GM12872 (cell line): ENCODE measurements around the gene UBE2E2.

Source experiments
- TF ChIP-seq, protein P1 (sequence below): IDR thresholded peaks from 3 replicates; pipeline ENCODE4 v1.5.1; 2011; ENCODE audit warnings: low read depth, mild to moderate bottlenecking, low read length, moderate library complexity; ENCODE audit not compliant: insufficient read depth

The UBE2E2 gene

DNA sequence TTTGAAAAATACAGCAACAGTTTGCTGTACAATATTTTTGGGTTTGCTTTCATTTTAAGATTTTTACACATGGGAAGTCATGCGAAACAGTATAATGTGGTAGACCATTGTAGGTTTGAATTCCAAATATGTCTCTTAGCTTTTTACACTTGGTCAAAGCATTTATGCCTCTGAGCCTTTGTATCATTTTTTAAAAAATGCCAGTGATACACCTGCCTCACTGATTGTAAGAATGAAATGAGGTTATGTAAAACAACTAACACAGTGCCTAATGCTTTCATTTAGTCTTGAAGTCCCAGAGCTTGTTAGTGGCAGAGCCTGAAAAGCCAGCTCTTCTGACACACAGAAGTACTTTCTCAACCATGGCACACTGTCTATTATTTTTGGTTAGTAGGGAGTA, 202.0 kb downstream of the UBE2E2 start:
- TF ChIP-seq, protein P1, sequence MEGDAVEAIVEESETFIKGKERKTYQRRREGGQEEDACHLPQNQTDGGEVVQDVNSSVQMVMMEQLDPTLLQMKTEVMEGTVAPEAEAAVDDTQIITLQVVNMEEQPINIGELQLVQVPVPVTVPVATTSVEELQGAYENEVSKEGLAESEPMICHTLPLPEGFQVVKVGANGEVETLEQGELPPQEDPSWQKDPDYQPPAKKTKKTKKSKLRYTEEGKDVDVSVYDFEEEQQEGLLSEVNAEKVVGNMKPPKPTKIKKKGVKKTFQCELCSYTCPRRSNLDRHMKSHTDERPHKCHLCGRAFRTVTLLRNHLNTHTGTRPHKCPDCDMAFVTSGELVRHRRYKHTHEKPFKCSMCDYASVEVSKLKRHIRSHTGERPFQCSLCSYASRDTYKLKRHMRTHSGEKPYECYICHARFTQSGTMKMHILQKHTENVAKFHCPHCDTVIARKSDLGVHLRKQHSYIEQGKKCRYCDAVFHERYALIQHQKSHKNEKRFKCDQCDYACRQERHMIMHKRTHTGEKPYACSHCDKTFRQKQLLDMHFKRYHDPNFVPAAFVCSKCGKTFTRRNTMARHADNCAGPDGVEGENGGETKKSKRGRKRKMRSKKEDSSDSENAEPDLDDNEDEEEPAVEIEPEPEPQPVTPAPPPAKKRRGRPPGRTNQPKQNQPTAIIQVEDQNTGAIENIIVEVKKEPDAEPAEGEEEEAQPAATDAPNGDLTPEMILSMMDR: no peak

DNA sequence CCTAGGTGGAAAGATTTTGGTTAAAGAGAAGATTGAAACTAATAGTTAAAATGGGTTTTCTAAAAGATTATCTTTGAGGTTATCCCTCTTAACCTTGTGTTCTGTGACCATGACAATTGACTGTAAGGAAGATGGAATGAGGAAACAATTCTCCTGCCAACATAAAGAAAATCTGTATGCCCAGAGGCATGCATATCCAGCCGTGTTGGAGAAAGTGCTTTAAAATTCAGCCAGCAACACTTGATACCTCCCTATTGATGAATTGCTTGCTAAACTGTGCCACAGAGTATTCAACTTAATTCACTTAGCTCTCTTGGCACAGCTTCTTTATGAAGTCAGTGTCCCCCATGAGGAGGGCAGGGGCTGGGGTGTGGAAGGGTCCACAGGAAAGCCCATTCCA, 203.5 kb downstream of the UBE2E2 start:
- TF ChIP-seq, protein P1: no peak

DNA sequence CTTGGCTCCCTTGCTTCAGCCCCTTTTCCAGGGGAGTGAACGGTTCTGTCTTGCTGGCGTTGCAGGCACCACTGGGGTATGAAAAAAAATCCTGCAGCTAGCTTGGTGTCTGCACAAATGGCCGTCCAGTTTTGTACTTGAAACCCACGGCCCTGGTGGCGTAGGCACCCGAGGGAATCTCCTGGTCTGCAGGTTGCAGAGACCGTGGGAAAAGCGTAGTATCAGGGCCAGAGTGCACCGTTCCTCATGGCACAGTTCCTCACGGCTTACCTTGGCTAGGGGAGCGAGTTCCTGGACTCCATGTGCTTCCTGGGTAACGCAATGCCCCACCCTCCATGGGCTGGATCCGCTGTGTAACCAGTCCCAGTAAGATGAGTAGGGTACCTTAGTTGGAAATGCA, 214.9 kb downstream of the UBE2E2 start:
- TF ChIP-seq, protein P1: no peak

DNA sequence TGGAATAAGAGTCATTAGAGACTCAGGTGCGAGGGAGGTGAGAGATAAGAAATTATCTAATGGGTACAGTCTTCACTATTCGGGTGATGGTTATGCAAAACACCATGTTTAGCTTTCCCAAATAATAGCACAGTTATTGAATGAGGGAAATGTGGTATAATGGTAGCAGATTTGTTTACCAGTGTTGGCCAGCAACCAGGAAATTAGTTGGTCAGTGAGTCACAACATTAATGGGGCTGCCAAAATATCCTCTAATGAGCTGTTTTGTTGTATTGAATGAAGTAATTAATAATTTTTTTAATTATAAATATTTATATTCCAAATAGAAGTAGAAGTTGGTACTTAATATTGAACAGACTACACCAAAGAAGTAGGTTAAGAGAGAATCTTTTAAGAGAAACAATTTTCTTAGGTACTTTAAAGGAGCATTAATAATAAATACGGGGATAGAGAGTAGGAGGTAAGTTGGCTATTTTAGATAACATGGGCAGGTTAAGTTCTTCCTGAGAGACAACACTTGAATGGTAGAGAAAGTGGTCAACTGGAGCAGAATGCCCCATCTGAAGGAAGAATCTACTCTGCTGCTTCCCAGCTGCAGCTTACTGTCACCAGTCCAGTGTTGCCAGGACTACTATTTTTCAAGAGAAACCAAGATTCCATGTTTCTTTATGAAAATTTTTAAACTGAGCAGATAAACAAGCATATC, 218.8 kb downstream of the UBE2E2 start:
- TF ChIP-seq, protein P1: no peak

DNA sequence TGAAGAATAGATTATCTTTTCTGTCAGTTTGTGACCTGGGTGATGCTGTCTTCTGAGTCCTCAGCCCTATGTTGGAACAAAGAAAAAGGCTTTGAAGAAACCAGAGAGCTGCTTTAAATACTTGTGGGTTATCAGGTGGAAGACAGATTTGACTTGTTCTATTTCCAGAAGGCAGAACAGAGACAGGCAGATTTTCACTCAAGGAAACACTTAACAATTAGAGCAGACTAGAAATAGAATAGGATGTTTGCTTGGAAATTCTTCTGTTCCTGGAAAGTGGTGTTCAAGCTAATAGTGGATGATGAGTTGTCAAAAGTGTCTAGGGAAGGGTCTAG, 219.4 kb downstream of the UBE2E2 start:
- TF ChIP-seq, protein P1: no peak

DNA sequence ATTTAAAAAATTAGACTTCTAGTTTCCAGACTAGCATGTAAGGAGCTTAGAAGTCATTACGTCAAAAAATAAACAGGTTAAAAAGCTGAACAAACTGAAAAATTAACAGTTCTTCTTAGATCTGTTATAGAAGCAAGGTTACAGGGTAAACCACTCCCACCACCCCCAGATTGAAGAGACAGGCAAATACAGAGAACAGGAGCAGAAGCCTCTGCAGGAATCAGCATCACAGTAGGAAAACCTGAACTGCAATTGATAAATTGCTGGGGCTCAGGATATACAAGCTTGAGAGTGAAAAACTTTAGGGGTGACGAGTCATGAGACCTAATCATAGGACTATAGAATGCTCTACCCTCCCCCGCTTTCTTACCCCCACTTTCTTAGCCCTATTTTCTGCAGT, 222.3 kb downstream of the UBE2E2 start:
- TF ChIP-seq, protein P1: no peak

DNA sequence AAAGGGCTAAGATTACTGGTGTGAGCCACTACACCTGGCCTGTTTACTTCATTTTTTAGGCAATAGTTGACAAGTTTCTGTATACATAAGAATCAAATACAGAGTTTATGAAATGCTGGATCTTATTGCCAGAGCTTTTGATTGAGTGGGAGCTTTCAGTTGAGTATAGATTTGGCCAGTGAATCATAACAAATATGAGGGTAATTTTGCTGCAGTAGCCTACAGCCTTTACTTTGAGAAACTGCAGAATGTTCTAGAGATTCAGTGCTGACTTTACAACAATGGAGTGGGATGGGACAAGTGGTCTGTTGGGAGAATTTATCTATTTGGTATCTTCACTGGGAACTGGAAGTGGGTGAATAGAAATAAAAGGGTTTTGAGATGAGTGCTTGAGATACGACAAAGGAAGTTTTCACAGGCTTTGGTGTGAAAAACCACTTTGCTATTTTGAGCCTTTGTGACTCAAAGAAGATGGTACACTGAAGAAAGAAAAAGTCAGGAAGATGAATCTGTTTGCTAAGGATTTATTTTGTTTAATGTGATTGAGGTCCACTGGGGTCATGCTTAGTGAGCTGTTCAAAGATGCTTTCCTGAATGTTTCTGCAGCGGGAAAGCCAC, 227.8 kb downstream of the UBE2E2 start:
- TF ChIP-seq, protein P1: no peak
